NCI-H2081 (cell line): ENCODE results near the gene GUCA1A.
"Not testable (repeated sequence)": the region's sequence is repeated elsewhere in the genome, so short reads cannot be mapped to it uniquely, and the experiment has no call there.

ENCODE experiments used
- DNase-seq, 2 experiments: peaks; one replicate each; lab custom pipeline; 2025; lab: John Stamatoyannopoulos, UW

GUCA1A gene

DNA sequence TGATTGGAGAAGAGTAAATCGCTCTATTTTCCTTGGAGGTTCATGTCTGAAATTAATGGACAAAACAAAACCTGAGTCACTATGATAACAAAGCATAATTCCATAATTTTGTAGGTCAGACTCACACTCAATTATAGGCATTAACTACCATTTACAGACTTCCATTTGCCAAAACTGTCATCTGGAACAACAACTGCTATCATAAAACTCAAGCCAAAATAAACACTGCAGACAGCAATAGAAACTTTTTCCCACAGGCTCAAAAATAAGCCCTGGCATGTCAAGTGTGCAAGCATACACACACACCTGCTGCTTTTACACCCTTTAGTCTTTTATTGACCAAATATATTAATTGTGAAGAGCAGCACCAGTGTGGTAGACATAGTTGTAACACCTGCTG lies 37.4 kb downstream of the GUCA1A start:
- peak; percentile 55 to 87 for DNase-seq

DNA sequence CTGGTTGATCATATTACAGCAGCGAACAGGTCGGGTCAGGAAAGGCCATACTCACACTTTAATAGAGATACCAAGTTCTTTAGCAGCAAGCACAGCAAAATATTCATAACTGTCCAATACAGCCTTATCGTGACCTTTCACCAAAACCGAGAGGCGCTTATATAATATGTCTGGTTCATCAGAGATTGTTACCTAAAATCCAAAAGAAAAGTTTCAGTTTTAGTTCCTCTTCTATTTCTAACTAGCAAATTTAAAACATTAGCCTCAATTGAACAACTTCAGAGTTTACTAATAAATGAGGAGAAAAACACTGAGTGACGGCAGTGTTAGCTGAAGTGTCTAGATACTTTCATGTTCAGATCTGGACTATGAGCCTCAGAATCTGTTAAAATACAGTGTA lies 38.6 kb downstream of the GUCA1A start:
- no peak for DNase-seq

DNA sequence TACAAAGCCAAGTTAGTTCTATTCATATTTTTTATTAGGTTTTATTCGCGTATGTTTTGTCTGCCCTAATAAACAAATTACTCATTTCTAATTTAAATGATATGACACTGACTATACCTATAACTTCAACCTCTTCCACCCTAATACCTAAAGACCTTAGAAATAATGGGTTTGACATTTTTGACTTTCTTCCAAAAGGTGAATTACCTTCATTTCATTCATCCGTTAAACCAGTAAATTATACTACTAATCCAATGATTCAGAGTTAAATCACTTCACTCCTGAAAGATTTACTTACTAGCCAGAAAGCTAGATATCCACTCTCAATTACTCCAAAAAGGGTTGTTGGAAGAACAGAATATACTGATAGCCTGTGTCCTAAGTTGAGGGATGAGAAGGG lies 39.3 kb downstream of the GUCA1A start:
- no peak for DNase-seq

DNA sequence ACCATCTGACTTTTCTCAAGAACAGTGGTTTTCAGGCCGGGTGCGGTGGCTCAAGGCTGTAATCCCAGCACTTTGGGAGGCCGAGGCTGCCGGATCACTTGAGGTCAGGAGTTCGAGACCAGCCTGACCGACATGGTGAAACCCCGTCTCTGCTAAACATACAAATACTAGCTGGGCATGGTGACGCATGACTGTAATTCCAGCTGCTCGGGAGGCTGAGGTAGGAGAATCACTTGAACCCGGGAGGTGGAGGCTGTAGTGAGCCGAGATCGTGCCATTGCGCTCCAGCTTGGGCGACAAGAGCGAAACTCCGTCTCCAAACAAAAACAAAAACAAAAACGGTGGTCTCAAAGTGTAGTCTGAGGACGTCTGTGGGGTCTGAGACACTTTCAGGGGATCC lies 43.3 kb downstream of the GUCA1A start:
- not testable (repeated sequence) for DNase-seq

DNA sequence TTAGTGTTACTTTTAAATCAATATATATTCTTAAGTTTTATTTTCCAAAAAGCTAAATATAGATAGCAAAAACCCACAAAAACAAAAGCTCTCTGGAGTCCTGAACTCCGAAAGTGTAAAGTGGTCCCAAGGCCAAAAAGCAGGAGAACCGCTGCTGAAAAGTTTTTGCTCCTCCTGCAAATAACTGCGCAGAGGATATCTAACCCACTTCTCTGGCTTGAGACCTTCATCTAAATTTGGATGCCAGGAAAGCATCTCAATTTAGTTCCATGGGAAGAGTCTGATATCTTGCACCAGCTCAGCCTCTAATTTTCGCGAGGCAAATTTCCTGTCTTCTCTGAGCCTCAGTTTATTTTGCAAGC lies 44.0 kb downstream of the GUCA1A start:
- DNase-seq: no peak

DNA sequence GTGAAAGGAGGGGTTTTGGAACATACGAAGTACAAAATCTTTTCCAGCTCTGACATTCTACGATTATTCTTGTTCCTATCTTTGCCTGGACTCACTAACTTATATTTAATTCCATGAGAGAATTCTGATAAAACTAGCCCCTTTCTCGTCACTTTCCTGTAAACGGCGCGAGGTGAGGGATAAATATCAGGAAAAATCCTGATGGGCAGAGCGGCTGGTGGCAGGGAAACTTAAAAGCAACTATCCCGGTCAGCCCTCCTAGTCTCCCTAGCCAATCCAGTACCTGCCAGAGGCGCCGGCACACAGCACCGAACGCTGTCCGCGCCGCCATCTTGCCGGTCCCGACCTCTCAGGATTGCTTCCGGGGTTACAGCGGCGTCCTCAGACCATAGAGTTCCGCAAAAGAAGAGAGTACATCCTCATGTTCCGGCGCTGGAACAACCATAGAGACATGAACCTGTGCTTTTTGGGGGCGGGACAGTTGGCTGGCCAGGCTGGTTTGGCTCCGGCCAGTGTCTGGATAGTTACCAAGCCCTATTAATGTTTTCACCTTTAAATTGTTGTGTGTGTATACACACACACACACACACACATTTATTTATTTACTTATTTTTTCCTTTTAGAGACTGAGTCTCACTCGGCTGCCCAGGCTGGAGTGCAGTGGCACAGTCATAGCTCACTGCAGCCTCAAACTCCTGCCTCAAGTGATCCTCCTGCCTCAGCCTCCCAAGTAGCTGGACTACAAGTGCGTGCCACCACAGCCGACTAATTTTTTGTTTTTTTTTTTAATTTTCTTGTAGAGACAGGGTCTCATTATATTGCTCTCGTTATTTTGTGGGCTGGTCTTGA lies 44.6 kb downstream of the GUCA1A start, which contains the start of gene MRPS10:
TSS of gene MRPS10 (minus strand) at position 343 of the 849 bp plus-strand sequence. CDS start at position 331, 12 bp downstream.
- DNase-seq: peak; percentile 93 to 96

DNA sequence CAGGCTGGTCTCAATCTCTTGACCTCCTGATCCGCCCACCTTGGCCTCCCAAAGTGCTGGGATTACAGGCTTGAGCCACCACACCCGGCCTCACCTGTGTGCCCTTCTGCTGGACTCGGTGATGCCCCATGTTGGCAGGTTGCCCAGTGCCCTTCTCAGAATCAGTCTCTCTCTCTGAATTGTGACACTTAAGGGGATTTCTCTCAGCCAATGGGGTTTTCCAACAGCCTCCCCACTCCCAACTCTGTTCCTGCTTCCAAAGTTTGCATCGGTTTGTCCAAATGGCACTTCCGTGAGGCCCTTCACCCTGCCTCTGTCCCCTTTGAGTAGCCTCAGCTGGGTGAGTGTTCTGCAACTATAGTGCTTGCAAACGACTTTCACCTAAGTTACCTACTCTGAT lies 47.6 kb downstream of the GUCA1A start:
- no peak for DNase-seq

DNA sequence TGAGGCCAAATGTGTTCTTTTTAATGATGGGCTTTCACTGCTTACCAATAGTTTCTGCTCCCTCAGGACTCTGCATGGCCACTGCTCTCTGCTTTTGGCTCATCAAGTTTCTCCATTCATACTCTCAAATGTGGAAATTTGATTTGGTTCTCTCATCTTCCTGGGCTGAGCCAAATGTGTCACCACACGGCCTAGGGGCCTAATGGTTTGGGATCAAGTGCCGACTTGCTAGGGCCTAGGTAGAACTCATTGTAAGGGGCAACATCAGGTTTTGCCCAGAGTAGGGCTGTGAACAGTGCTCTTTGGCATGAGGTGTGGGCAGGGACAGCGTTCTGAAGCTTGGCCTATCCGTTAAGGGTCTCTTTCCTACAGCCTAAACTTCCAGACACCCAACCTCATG lies 48.4 kb downstream of the GUCA1A start:
- no peak for DNase-seq

DNA sequence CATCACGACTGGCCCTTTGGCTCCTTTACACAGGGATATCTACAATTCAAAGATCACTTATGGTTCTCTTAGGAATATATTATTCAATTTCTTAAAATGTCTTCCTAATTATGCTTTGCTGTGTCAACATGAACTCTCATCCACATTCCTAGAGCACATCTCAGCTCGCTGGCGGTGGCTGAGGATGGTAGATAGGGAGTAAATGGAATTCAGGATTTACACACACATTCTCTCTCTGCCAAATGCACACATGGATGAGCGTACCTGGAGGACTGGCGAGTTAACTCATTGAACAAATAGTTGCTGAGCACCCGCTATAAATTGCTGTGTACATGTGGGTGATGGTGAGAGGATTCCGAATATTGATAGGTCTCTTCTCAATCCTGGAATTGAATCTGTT lies 49.3 kb downstream of the GUCA1A start:
- DNase-seq: no peak

DNA sequence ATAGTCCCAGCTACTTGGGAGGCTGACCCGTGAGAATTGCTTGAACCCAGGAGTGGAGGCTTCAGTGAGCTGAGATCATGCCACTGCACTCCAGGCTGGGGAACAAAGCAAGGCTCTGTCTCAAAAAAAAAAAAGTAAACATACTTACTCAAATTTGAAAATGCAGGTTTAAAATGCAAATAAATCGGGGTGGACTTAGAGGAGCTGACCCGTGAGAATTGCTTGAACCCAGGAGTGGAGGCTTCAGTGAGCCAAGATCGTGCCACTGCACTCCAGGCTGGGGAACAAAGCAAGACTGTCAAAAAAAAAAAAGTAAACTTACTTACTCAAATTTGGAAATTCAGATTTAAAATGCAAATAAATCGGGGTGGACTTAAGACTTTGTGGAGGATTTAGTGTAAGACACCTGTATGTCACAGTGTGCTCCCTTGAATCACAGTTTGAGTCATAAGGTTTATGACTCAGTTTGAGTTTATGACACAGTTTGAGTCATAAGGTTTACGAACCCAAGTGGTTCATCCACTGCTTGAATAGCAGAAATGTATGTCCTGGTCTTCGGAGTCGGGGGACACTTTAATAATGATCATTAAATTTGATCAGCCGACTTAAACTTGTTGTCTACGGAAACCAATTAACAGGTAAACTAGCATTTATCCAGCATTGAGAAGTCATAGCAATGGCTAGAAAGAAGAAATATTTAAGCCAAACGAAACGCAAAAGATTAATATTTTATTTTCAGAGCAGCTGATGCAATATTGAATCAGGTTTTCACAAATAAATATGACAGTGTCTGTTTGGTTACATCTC lies 51.3 kb downstream of the GUCA1A start:
- no peak for DNase-seq

DNA sequence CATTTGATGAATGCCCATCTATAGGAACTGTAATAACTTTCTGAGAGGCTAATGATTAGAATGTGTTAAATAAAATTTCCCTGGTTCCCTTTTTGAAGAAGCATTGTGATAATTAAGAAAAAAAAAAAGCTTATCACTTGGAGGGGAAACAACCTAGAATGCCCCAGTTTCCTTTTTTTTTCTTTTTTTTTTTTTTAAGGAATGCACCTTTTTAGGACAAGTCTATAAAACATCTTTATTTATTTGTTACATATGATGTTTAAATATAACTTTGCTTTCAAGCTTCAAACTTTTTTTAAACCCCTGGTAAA lies 51.8 kb downstream of the GUCA1A start:
- no peak for DNase-seq

DNA sequence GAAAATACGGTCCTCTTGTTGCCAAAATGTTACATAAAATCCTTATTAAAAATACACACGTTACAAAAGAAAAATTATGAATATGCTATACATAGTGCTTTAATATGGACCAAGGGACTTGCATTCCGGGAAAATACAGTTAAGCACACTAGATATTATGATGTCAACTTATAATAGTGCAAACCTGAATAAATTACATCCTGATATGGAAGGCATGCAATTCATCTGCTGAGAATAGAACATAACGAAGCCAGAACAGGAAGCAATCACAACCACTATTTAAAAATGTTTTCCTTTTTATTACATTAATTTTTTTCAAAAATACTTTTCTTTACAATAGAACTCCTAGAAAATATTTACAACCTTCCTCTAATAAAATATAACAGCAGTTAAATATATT lies 52.3 kb downstream of the GUCA1A start:
- no peak for DNase-seq

DNA sequence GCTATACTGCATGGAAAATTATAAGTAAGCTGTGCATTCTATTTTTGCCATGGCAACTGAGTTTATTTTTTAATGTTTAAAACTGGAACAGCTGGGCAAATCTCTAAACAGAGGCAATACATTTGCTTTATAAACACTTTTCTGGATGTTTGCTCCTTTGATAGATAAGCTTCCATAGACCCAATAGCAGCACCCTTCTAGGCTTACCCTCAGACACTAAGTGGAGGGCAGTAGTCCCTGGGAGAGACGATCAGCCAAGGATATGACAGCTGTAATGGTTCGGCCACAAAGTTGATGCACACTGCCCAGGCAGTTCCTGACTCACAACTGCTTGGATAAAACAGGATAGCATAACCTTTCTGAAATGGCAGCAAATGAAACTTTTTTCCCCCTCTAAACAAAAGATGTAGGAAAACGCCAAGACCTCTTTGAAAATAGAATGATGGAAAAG lies 53.0 kb downstream of the GUCA1A start:
- no peak for DNase-seq

DNA sequence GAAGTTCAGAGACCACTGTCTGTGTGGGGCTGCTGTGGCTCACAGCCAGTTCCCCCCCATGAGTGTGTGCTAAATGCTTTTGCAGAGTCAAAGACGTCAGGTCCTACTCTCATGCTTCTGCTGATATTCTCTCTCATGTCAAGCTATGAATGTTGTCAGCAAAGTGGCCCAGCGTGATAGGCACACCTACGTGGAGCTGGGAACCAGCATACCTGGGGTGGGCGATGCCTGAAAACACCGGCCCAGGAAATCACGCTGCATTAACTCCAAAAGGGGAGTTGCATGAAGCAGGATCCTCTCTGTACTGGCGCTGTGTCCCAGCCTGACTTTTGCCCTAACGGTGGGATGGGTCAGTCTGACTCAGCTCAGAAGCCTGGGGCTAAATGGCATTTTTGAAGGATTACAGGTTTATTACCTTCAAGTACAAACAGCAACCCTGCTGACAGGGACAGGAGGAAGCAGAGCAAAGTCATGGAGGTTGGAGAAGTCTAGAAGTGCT lies 53.5 kb downstream of the GUCA1A start:
- DNase-seq: no peak

DNA sequence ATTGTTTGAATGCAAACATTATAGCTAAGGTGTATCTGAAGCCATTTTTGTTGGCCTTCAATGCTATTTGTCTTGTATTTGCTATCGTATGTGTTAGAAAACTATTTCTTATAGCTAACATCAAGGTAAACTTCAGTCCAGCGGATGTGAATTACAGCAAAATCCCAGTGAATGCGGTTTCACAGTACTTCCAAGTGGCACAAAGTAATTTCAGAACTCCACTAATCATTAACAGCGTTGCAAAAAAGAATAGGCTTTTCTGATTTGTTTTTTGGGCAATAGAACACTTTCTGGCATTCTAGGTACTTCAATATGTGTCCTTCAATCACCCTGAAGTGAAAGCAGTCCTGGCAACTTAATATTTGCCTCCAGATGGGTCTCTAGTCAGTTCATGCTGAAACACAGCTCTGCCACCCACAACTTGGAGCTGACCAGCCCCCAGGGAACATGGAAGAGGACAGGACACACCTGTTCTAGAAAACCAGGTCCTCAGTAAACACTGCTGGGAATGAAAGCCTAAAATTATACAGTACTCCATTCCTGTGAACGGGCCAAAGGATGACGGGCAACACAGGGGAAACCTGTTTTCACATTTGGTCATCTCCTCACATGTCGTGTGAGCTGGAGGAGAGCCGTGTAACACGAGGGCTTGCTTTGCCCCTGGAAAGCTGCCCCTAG lies 54.1 kb downstream of the GUCA1A start:
- no peak for DNase-seq

DNA sequence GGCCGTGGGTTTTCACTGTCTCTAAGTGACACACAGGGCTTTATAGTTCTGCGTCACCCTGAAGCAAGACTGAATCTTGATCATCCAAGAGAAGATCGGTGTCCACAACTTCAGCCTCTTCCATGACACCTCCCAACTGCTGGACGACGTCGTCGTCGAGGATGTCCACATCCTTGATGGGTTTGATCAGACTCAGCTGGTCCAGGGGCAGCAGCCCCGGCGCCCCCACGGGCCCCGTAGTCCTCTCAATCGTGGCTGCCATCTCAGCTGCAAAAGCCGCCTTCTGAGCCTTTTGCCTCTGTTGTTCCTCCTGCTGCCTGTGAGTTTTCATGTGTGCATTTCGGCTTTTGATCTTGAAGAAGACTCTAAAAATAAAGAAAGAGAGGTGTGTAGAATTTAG lies 55.1 kb downstream of the GUCA1A start:
- no peak for DNase-seq
